H1 (cell line): ENCODE data around the gene CRADD. TPM values are rescaled to one million over a fixed set of nuclear protein-coding genes. Genes with fewer than 3 reads are reported as not detected.

Experiments used
- CTCF ChIA-PET: fragments of 300-600 bp; sonication (Branson Sonifier 250); formaldehyde crosslinking; loops from one replicate; lab custom pipeline; 2021; ENCODE audit not compliant: partially characterized antibody; lab: Charles Lee
- POLR2A ChIA-PET: fragments of 300-600 bp; sonication (Branson Sonifier 250); formaldehyde crosslinking; loops from one replicate; lab custom pipeline; 2021; ENCODE audit warnings: inconsistent platforms; ENCODE audit not compliant: partially characterized antibody; lab: Charles Lee
- DNase-seq, 2 experiments: peaks; one replicate each; pipeline versions ENCODE4 v3.0.0 to v3.0.0-alpha.2; 2010 to 2022; ENCODE audit warnings: low spot score in 2 of 2, low read depth in 1 of 2, mixed read lengths in 1 of 2
- FAIRE-seq: peaks from 2 replicates; lab custom pipeline; 2011; peaks lifted over from hg19 to GRCh38; lab: Jason Lieb, UNC
- H2AFZ ChIP-seq: 2 replicates; pipeline ENCODE4 v1.8.1; 2012; ENCODE audit warnings: low read length, inconsistent platforms
- H2AK5ac ChIP-seq: 2 replicates; pipeline ENCODE4 v1.6.1; 2013; ENCODE audit warnings: low read depth, low read length
- H2BK120ac ChIP-seq: replicated peaks from 2 replicates; pipeline ENCODE3; 2013; ENCODE audit warnings: low read depth, low read length, inconsistent platforms
- H2BK12ac ChIP-seq: 2 replicates; pipeline ENCODE4 v1.6.1; 2013; ENCODE audit warnings: low read depth, low read length
- H2BK15ac ChIP-seq: 2 replicates; pipeline ENCODE4 v1.6.1; 2013; ENCODE audit warnings: low read length
- H2BK20ac ChIP-seq: 2 replicates; pipeline ENCODE4 v1.6.1; 2013; ENCODE audit warnings: low read length
- H2BK5ac ChIP-seq: 2 replicates; pipeline ENCODE4 v1.6.1; 2013; ENCODE audit warnings: low read depth, low read length
- H3K14ac ChIP-seq: 2 replicates; pipeline ENCODE4 v1.6.1; 2013; ENCODE audit warnings: inconsistent platforms; ENCODE audit not compliant: insufficient read length
- H3K18ac ChIP-seq: 2 replicates; pipeline ENCODE4 v1.6.1; 2013; ENCODE audit warnings: low read length; ENCODE audit errors: extremely low read depth
- H3K23ac ChIP-seq: 2 replicates; pipeline ENCODE4 v1.6.1; 2013; ENCODE audit warnings: inconsistent platforms; ENCODE audit not compliant: insufficient read length
- H3K23me2 ChIP-seq: 2 replicates; pipeline ENCODE4 v1.6.1; 2013; ENCODE audit warnings: low read depth, low read length
- H3K27ac ChIP-seq: 2 replicates; pipeline ENCODE4 v1.6.1; 2011; ENCODE audit warnings: low read depth, low read length, inconsistent platforms
- H3K27me3 ChIP-seq, 4 experiments: replicated peaks in 1 of 4; 1 replicate in 1 of 4; 2 replicates in 3 of 4; pipeline versions ENCODE4 v1.6.1 to v1.8.1; 2011 to 2013; ENCODE audit warnings: low read length in 3 of 4, mild to moderate bottlenecking in 3 of 4, inconsistent platforms in 2 of 4, mixed read lengths in 2 of 4, moderate library complexity in 1 of 4; ENCODE audit not compliant: control insufficient read depth in 3 of 4, insufficient read depth in 3 of 4; ENCODE audit errors: extremely low read depth in 1 of 4
- H3K36me3 ChIP-seq, 4 experiments: 2 replicates each; pipeline versions ENCODE4 v1.6.1 to v1.8.1; 2011 to 2013; ENCODE audit warnings: mild to moderate bottlenecking in 4 of 4, low read length in 3 of 4, moderate library complexity in 2 of 4, control low read depth in 1 of 4, inconsistent platforms in 1 of 4; ENCODE audit not compliant: insufficient read depth in 4 of 4, control insufficient read depth in 2 of 4
- H3K4ac ChIP-seq: replicated peaks from 2 replicates; pipeline ENCODE3; 2013; ENCODE audit warnings: low read length, low read depth, mixed read lengths, inconsistent platforms; ENCODE audit not compliant: insufficient read length
- H3K4me1 ChIP-seq, 4 experiments: replicated peaks in 1 of 4; 1 replicate in 1 of 4; 2 replicates in 3 of 4; pipeline versions ENCODE4 v1.6.1 to v1.8.1; 2011 to 2013; ENCODE audit warnings: low read length in 3 of 4, inconsistent platforms in 2 of 4, mixed read lengths in 1 of 4; ENCODE audit not compliant: insufficient read depth in 4 of 4, control insufficient read depth in 3 of 4
- H3K4me2 ChIP-seq, 2 experiments: 2 replicates each; pipeline versions ENCODE4 v1.6.1 to v1.8.1; 2011 to 2013; ENCODE audit warnings: low read depth in 2 of 2, low read length in 2 of 2, control low read depth in 1 of 2, inconsistent platforms in 1 of 2, mild to moderate bottlenecking in 1 of 2; ENCODE audit not compliant: insufficient read depth in 1 of 2
- H3K4me3 ChIP-seq, 4 experiments: fragments of 200-600, 300-600 bp in 1 of 4; sonication (generic), shearing (Covaris generic), sonication (Bioruptor Twin) in 1 of 4; 2 replicates each; pipeline versions ENCODE4 v1.5.1 to v1.8.1; 2011 to 2016; ENCODE audit warnings: low read length in 4 of 4, low read depth in 3 of 4, control low read depth in 2 of 4, inconsistent platforms in 2 of 4, mild to moderate bottlenecking in 2 of 4, mixed read lengths in 1 of 4, moderate library complexity in 1 of 4; ENCODE audit not compliant: insufficient read depth in 2 of 4; ENCODE audit errors: extremely low read depth in 1 of 4
- H3K56ac ChIP-seq: replicated peaks from 2 replicates; pipeline ENCODE3; 2013; ENCODE audit warnings: low read depth, mild to moderate bottlenecking, mixed read lengths, low read length, inconsistent platforms; ENCODE audit not compliant: insufficient read length
- H3K79me1 ChIP-seq: 2 replicates; pipeline ENCODE4 v1.6.1; 2013; ENCODE audit warnings: low read depth, low read length, control low read depth
- H3K79me2 ChIP-seq, 2 experiments: 2 replicates each; pipeline versions ENCODE4 v1.6.1 to v1.8.1; 2012 to 2013; ENCODE audit warnings: low read length in 2 of 2, mild to moderate bottlenecking in 2 of 2, inconsistent platforms in 1 of 2; ENCODE audit not compliant: insufficient read depth in 2 of 2, control insufficient read depth in 1 of 2
- H3K9ac ChIP-seq, 4 experiments: replicated peaks in 1 of 4; 1 replicate in 1 of 4; 2 replicates in 3 of 4; pipeline versions ENCODE4 v1.6.1 to v1.8.1; 2011 to 2013; ENCODE audit warnings: low read depth in 3 of 4, low read length in 3 of 4, control low read depth in 2 of 4, mild to moderate bottlenecking in 2 of 4, moderate library complexity in 2 of 4, inconsistent platforms in 1 of 4; ENCODE audit errors: extremely low read depth in 1 of 4
- H3K9me3 ChIP-seq, 2 experiments: 2 replicates each; pipeline versions ENCODE4 v1.6.1 to v1.8.1; 2012 to 2013; ENCODE audit warnings: mild to moderate bottlenecking in 2 of 2, moderate library complexity in 2 of 2, control low read depth in 1 of 2, inconsistent platforms in 1 of 2, low read depth in 1 of 2, low read length in 1 of 2, mixed read lengths in 1 of 2; ENCODE audit not compliant: insufficient read depth in 2 of 2
- H4K20me1 ChIP-seq, 2 experiments: replicated peaks in 1 of 2; 2 replicates each; pipeline versions ENCODE3 to v1.8.1; 2011 to 2013; ENCODE audit warnings: inconsistent platforms in 2 of 2, low read length in 2 of 2, mild to moderate bottlenecking in 1 of 2; ENCODE audit not compliant: insufficient read depth in 2 of 2, control insufficient read depth in 1 of 2
- H4K5ac ChIP-seq: 2 replicates; pipeline ENCODE4 v1.6.1; 2013; ENCODE audit warnings: low read length, low read depth, mixed read lengths, inconsistent platforms; ENCODE audit not compliant: insufficient read length
- H4K8ac ChIP-seq: 2 replicates; pipeline ENCODE4 v1.8.0; 2013; ENCODE audit warnings: mild to moderate bottlenecking, moderate library complexity, low read length, inconsistent platforms; ENCODE audit not compliant: insufficient read depth; ENCODE audit errors: extremely low read depth
- H4K91ac ChIP-seq: replicated peaks from 2 replicates; pipeline ENCODE3; 2013; ENCODE audit warnings: low read length, mixed read lengths, inconsistent platforms; ENCODE audit not compliant: insufficient read length
- WGBS, 2 experiments: shearing (Covaris generic) in 1 of 2; methylation state at CpG; one replicate each; pipeline versions ENCODE4 v1.1.6 to v1.1.7; 2013 to 2015; ENCODE audit warnings: low lambda C conversion rate in 2 of 2, mixed read lengths in 2 of 2, inconsistent platforms in 1 of 2, low coverage in 1 of 2, missing lambda C conversion rate in 1 of 2; ENCODE audit not compliant: insufficient replicate concordance in 2 of 2, insufficient coverage in 1 of 2, insufficient read length in 1 of 2; ENCODE audit errors: extremely low coverage in 1 of 2, missing lambda C conversion rate in 1 of 2; 5-methylcytosine and 5-hydroxymethylcytosine counted together
- polyA plus RNA-seq, 7 experiments: library from polyadenylated mRNA; depleted of rRNA in 3 of 7; stranded (reverse) in 5 of 7; unstranded in 2 of 7; fragments of >200 nt in 5 of 7; fragments of 200-250 nt in 2 of 7; gene quantifications; 1 replicate in 5 of 7; 2 replicates in 1 of 7; 4 replicates in 1 of 7; pipeline versions ENCODE4 v1.2.1 to v1.2.3, GENCODE V29; 2011 to 2013; ENCODE audit warnings: missing spikeins in 2 of 7, mixed read lengths in 2 of 7
- total RNA-seq: library from RNA; stranded (reverse); fragmentation: NEBNext Ultra II Directional; extraction: Animal tissue kit (Norgen Biotek cat#: 25700); gene quantifications from 2 replicates; pipeline ENCODE4 v1.2.1, GENCODE V29; 2021

Gene CRADD
- total and polyA plus RNA-seq, 2 of the 8 experiments (the other 6 are each of a cell fraction or from before 2014, with no cell fraction given): 8.1 to 15.4 TPM

- Histone ChIP-seq H3K79me2 (no peaks in the 10 kb centered on the region), H3K4ac (no peak overlapping the region), H4K8ac (no peak overlapping the region), H3K79me1 (no peaks in the 10 kb centered on the region), H2AK5ac (no peak overlapping the region), H3K36me3 (no peaks in the 10 kb centered on the region), H4K20me1 (no peaks in the 10 kb centered on the region), H2BK12ac (no peak overlapping the region), H2BK20ac (no peak overlapping the region), H3K9me3 (peaks cover 8 to 9% of the 10 kb centered on the region in 2 experiments; a peak in 2 of 4 replicates), H3K18ac (no peak overlapping the region), H2BK120ac (no peak overlapping the region), H3K4me3 (no peak overlapping the region), H2BK15ac (no peak overlapping the region), H3K56ac (no peak overlapping the region), H3K23ac (no peak overlapping the region), H3K27me3 (no peaks in the 10 kb centered on the region), H3K4me2 (no peak overlapping the region), H3K4me1 (no peaks in the 10 kb centered on the region), H3K14ac (no peak overlapping the region), H2BK5ac (no peak overlapping the region), H4K91ac (no peak overlapping the region), H3K27ac (no peak overlapping the region), H2AFZ (no peak overlapping the region), H4K5ac (no peak overlapping the region), H3K23me2 (no peaks in the 10 kb centered on the region), H3K9ac (no peak overlapping the region)
- ChIA-PET POLR2A (interaction anchor here (1.2 kb wide), 1 partner anchor 139 kb away, joined by 3 read pairs; no protein-coding TSS in a partner anchor), CTCF (interaction anchor here (0.6 to 1.0 kb wide), 2 partner anchors 14 to 529 kb away, joined by 3 read pairs; no protein-coding TSS in a partner anchor)
- DNase-seq (no peak), FAIRE-seq (no peak)
- WGBS, 2 experiments: 86% methylated on average over 3 of the region's 3 CpGs; no CpG with 5 or more reads in 1 of the 2 experiments
Measured at GRCh38 chr12:93712200-93712599, 35.0 kb downstream of the CRADD start.
